HepG2 (cell line): ENCODE measurements around the gene CLIP2. TPM values are rescaled to one million over a fixed set of nuclear protein-coding genes. Genes with fewer than 3 reads are reported as not detected.

Source experiments
- ATF7-NPFF ChIP-seq: sonication (generic); formaldehyde crosslinking; IDR thresholded peaks from 2 replicates; pipeline ENCODE4 v1.8.1; 2023; ENCODE audit warnings: mild to moderate bottlenecking, low read depth, missing genetic modification reagents, moderate library complexity
- CEBPG ChIP-seq: IDR thresholded peaks from 2 replicates; pipeline ENCODE4 v1.6.1; 2016
- DNMT1 ChIP-seq: sonication (generic); formaldehyde crosslinking; IDR thresholded peaks from 2 replicates; pipeline ENCODE4 v1.5.1; 2020; ENCODE audit warnings: mild to moderate bottlenecking, missing genetic modification reagents
- ESRRA ChIP-seq: sonication (generic); formaldehyde crosslinking; IDR thresholded peaks from 2 replicates; pipeline ENCODE4 v1.5.1; 2020; ENCODE audit warnings: mild to moderate bottlenecking, low read depth, missing genetic modification reagents
- FOSL1 ChIP-seq: sonication (generic); formaldehyde crosslinking; IDR thresholded peaks from 2 replicates; pipeline ENCODE4 v1.9.0; 2021; ENCODE audit warnings: missing genetic modification reagents, borderline replicate concordance
- FOXP1 ChIP-seq, 2 experiments: fragments of 450-650 bp in 1 of 2; IDR thresholded peaks; 2 replicates each; pipeline ENCODE4 v1.6.1; 2017 to 2018; ENCODE audit warnings: antibody characterized with exemption in 1 of 2
- HCFC1 ChIP-seq: fragments of 150-350 bp; IDR thresholded peaks from 2 replicates; pipeline ENCODE4 v1.6.1; 2014; ENCODE audit warnings: low read depth, low read length
- TBP ChIP-seq: sonication (generic); formaldehyde crosslinking; IDR thresholded peaks from 2 replicates; pipeline ENCODE4 v1.5.0; 2020; ENCODE audit warnings: missing genetic modification reagents
- ZNF446 ChIP-seq: sonication (generic); formaldehyde crosslinking; IDR thresholded peaks from 2 replicates; pipeline ENCODE4 v1.5.0; 2020; ENCODE audit warnings: mild to moderate bottlenecking, missing genetic modification reagents
- ZNF550 ChIP-seq: sonication (generic); formaldehyde crosslinking; IDR thresholded peaks from 2 replicates; pipeline ENCODE4 v1.4.0; 2020; ENCODE audit warnings: mild to moderate bottlenecking, missing genetic modification reagents, borderline replicate concordance
- ZNF556 ChIP-seq: sonication (generic); formaldehyde crosslinking; IDR thresholded peaks from 2 replicates; pipeline ENCODE4 v1.4.0; 2020; ENCODE audit warnings: mild to moderate bottlenecking, missing genetic modification reagents, borderline replicate concordance
- ZNF558 ChIP-seq: sonication (generic); formaldehyde crosslinking; IDR thresholded peaks from 2 replicates; pipeline ENCODE4 v1.9.0; 2022; ENCODE audit warnings: mild to moderate bottlenecking, missing genetic modification reagents, borderline replicate concordance
- ZNF597 ChIP-seq: sonication (generic); formaldehyde crosslinking; IDR thresholded peaks from 2 replicates; pipeline ENCODE4 v1.5.0; 2020; ENCODE audit warnings: missing genetic modification reagents
- ZNF703 ChIP-seq: sonication (generic); formaldehyde crosslinking; IDR thresholded peaks from 2 replicates; pipeline ENCODE4 v1.5.1; 2020; ENCODE audit warnings: missing genetic modification reagents, mild to moderate bottlenecking, moderate library complexity, borderline replicate concordance
- ZSCAN29 ChIP-seq: sonication (generic); formaldehyde crosslinking; conservative IDR thresholded peaks from 2 replicates; pipeline ENCODE4 v1.4.0; 2020; ENCODE audit warnings: mild to moderate bottlenecking, missing genetic modification reagents
- polyA plus RNA-seq, 8 experiments: library from polyadenylated mRNA; depleted of rRNA in 3 of 8; stranded (reverse) in 7 of 8; unstranded in 1 of 8; fragments of >200 nt; fragmentation: Illumina TruSeq in 4 of 8; extraction: Trizol in 4 of 8; gene quantifications; 2 replicates each; pipeline versions ENCODE4 v1.2.1 to v1.2.3, GENCODE V29; 2011 to 2016; ENCODE audit warnings: low read depth in 4 of 8, missing spikeins in 1 of 8, mixed read lengths in 1 of 8; ENCODE audit not compliant: insufficient read depth in 1 of 8
- total RNA-seq, 5 experiments: library from RNA; depleted of rRNA; stranded (reverse); fragments of >200 nt; fragmentation: Illumina TruSeq; extraction: Trizol; gene quantifications; 2 replicates each; pipeline ENCODE4 v1.2.3, GENCODE V29; 2016; ENCODE audit warnings: low read depth in 1 of 5
- TF ChIP-seq, protein P1 (sequence below): IDR thresholded peaks from 2 replicates; pipeline ENCODE4 v1.6.1; 2012; ENCODE audit warnings: low read length, improper control_type of control experiment
- TF ChIP-seq, protein P2 (sequence below): sonication (generic); formaldehyde crosslinking; IDR thresholded peaks from 2 replicates; pipeline ENCODE4 v1.4.0; 2020; ENCODE audit warnings: mild to moderate bottlenecking, missing genetic modification reagents
- TF ChIP-seq, protein P3 (sequence below), 2 experiments: sonication (generic) in 1 of 2; formaldehyde crosslinking in 1 of 2; IDR thresholded peaks; 2 replicates each; pipeline versions ENCODE4 v1.4.0 to v1.6.1; 2018 to 2020; ENCODE audit warnings: missing genetic modification reagents in 2 of 2, borderline replicate concordance in 1 of 2, low read depth in 1 of 2, mild to moderate bottlenecking in 1 of 2, missing biosample characterization in 1 of 2
- TF ChIP-seq, protein P4 (sequence below): IDR thresholded peaks from 2 replicates; pipeline ENCODE4 v1.6.1; 2016; ENCODE audit warnings: missing compliant biosample characterization, missing genetic modification reagents, borderline replicate concordance
- TF ChIP-seq, protein P5 (sequence below): sonication (generic); formaldehyde crosslinking; IDR thresholded peaks from 2 replicates; pipeline ENCODE4 v1.5.0; 2020; ENCODE audit warnings: missing genetic modification reagents

Gene CLIP2
- total and polyA plus RNA-seq, 2 of the 13 experiments (the other 11 are each of a cell fraction or from before 2014, with no cell fraction given): 6.5 to 17.4 TPM

GRCh38 chr7:74289018-74289658 lies at the start of gene CLIP2 (continued):
- TF ChIP-seq ZNF597 (CRISPR knock-in tag) (no peak), ZSCAN29 (CRISPR knock-in tag) (no peak), ZNF558 (CRISPR knock-in tag) (peak; percentile 23; the same call in 1 of the 2 replicates), ATF7-NPFF (peak; percentile 81; the same call in 1 of the 2 replicates), ESRRA (no peak), ZNF556 (CRISPR knock-in tag) (no peak), FOXP1 (IDR thresholded peaks at IDR 0.05) (no peak), FOXP1 (CRISPR knock-in tag; IDR thresholded peaks at IDR 0.05) (no peak), CEBPG (CRISPR knock-in tag) (no peak), ZNF703 (CRISPR knock-in tag) (no peak), HCFC1 (no peak), ZNF446 (CRISPR knock-in tag) (no peak), ZNF550 (CRISPR knock-in tag) (no peak), FOSL1 (CRISPR knock-in tag) (no peak), DNMT1 (CRISPR knock-in tag) (no peak), TBP (CRISPR knock-in tag) (no peak)
- TF ChIP-seq, protein P1, sequence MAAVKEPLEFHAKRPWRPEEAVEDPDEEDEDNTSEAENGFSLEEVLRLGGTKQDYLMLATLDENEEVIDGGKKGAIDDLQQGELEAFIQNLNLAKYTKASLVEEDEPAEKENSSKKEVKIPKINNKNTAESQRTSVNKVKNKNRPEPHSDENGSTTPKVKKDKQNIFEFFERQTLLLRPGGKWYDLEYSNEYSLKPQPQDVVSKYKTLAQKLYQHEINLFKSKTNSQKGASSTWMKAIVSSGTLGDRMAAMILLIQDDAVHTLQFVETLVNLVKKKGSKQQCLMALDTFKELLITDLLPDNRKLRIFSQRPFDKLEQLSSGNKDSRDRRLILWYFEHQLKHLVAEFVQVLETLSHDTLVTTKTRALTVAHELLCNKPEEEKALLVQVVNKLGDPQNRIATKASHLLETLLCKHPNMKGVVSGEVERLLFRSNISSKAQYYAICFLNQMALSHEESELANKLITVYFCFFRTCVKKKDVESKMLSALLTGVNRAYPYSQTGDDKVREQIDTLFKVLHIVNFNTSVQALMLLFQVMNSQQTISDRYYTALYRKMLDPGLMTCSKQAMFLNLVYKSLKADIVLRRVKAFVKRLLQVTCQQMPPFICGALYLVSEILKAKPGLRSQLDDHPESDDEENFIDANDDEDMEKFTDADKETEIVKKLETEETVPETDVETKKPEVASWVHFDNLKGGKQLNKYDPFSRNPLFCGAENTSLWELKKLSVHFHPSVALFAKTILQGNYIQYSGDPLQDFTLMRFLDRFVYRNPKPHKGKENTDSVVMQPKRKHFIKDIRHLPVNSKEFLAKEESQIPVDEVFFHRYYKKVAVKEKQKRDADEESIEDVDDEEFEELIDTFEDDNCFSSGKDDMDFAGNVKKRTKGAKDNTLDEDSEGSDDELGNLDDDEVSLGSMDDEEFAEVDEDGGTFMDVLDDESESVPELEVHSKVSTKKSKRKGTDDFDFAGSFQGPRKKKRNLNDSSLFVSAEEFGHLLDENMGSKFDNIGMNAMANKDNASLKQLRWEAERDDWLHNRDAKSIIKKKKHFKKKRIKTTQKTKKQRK: no peak
- TF ChIP-seq, protein P2, sequence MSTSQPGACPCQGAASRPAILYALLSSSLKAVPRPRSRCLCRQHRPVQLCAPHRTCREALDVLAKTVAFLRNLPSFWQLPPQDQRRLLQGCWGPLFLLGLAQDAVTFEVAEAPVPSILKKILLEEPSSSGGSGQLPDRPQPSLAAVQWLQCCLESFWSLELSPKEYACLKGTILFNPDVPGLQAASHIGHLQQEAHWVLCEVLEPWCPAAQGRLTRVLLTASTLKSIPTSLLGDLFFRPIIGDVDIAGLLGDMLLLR: no peak; the same call in 1 of the 2 replicates
- TF ChIP-seq, protein P3, sequence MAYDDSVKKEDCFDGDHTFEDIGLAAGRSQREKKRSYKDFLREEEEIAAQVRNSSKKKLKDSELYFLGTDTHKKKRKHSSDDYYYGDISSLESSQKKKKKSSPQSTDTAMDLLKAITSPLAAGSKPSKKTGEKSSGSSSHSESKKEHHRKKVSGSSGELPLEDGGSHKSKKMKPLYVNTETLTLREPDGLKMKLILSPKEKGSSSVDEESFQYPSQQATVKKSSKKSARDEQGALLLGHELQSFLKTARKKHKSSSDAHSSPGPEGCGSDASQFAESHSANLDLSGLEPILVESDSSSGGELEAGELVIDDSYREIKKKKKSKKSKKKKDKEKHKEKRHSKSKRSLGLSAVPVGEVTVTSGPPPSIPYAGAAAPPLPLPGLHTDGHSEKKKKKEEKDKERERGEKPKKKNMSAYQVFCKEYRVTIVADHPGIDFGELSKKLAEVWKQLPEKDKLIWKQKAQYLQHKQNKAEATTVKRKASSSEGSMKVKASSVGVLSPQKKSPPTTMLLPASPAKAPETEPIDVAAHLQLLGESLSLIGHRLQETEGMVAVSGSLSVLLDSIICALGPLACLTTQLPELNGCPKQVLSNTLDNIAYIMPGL (CRISPR knock-in tag; IDR thresholded peaks at IDR 0.05; ENCODE audit: borderline replicate concordance in 1 of 2, low read depth in 1 of 2): no peak
- TF ChIP-seq, protein P4, sequence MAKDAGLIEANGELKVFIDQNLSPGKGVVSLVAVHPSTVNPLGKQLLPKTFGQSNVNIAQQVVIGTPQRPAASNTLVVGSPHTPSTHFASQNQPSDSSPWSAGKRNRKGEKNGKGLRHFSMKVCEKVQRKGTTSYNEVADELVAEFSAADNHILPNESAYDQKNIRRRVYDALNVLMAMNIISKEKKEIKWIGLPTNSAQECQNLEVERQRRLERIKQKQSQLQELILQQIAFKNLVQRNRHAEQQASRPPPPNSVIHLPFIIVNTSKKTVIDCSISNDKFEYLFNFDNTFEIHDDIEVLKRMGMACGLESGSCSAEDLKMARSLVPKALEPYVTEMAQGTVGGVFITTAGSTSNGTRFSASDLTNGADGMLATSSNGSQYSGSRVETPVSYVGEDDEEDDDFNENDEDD (CRISPR knock-in tag): peak; percentile 43; the same call in 1 of the 2 replicates
- TF ChIP-seq, protein P5, sequence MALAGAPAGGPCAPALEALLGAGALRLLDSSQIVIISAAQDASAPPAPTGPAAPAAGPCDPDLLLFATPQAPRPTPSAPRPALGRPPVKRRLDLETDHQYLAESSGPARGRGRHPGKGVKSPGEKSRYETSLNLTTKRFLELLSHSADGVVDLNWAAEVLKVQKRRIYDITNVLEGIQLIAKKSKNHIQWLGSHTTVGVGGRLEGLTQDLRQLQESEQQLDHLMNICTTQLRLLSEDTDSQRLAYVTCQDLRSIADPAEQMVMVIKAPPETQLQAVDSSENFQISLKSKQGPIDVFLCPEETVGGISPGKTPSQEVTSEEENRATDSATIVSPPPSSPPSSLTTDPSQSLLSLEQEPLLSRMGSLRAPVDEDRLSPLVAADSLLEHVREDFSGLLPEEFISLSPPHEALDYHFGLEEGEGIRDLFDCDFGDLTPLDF (CRISPR knock-in tag): no peak
